ENCODE results near the gene NYNRIN.
A peak's percentile ranks its signal among the peaks of the same experiment; 100 is the strongest.
"Not testable (repeated sequence)": the region's sequence is repeated elsewhere in the genome, so short reads cannot be mapped to it uniquely, and the experiment has no call there.

Gene NYNRIN

GRCh38 chr14:24434676-24435075 lies 35.9 kb downstream of the NYNRIN start:
- no peak for DNase-seq

GRCh38 chr14:24435192-24435810 lies 36.5 kb downstream of the NYNRIN start:
- no peak for DNase-seq

- DNase-seq = no peak
These were observed 37.2 kb downstream of the NYNRIN start for GRCh38 chr14:24435998-24436354.

- no peak for DNase-seq
These were observed 37.7 kb downstream of the NYNRIN start for GRCh38 chr14:24436355-24437019.

- no peak for DNase-seq
These were observed 38.4 kb downstream of the NYNRIN start for GRCh38 chr14:24437020-24437735.

- no peak for DNase-seq
These were observed 38.9 kb downstream of the NYNRIN start for GRCh38 chr14:24437736-24438067.

GRCh38 chr14:24438223-24439097 lies 39.7 kb downstream of the NYNRIN start:
- DNase-seq = no peak

- DNase-seq = no peak
These were observed 40.5 kb downstream of the NYNRIN start for GRCh38 chr14:24439257-24439656.

- DNase-seq = no peak
These were observed 41.2 kb downstream of the NYNRIN start for GRCh38 chr14:24439830-24440605.

- no peak for DNase-seq
These were observed 42.0 kb downstream of the NYNRIN start for GRCh38 chr14:24440606-24441399.

GRCh38 chr14:24441485-24441884 lies 42.7 kb downstream of the NYNRIN start:
- no peak for DNase-seq

GRCh38 chr14:24441904-24442239 lies 43.1 kb downstream of the NYNRIN start:
- no peak for DNase-seq

GRCh38 chr14:24442240-24443052 lies 43.6 kb downstream of the NYNRIN start, which contains the start of gene SDR39U1:
Gene SDR39U1, minus strand, starts transcription at chr14:24442776. Its CDS starts 7 bp downstream, at chr14:24442769.
- DNase-seq = peak; percentile 94

- no peak for DNase-seq
These were observed 44.4 kb downstream of the NYNRIN start for GRCh38 chr14:24443053-24443665.

- not testable (repeated sequence) for DNase-seq
These were observed 52.0 kb downstream of the NYNRIN start for GRCh38 chr14:24450828-24451227.

- no peak for DNase-seq
These were observed 58.2 kb downstream of the NYNRIN start for GRCh38 chr14:24456980-24457379.

GRCh38 chr14:24458736-24459135 lies 59.9 kb downstream of the NYNRIN start:
- no peak for DNase-seq

GRCh38 chr14:24459331-24459730 lies 60.5 kb downstream of the NYNRIN start:
- no peak for DNase-seq

- no peak for DNase-seq
These were observed 62.5 kb downstream of the NYNRIN start for GRCh38 chr14:24461336-24461735.

Data from activated CD4-positive, alpha-beta T cell treated with anti-CD3 and anti-CD28 coated beads, Interleukin-2, amount 50 U/mL, for 1 hour (primary cell).